H1 (cell line): ENCODE results near the gene PRX. TPM values are rescaled to one million over a fixed set of nuclear protein-coding genes. Genes with fewer than 3 reads are reported as not detected.

Experiments
- CTCF ChIA-PET: fragments of 300-600 bp; sonication (Branson Sonifier 250); formaldehyde crosslinking; loops from one replicate; lab custom pipeline; 2021; ENCODE audit not compliant: partially characterized antibody; lab: Charles Lee
- POLR2A ChIA-PET: fragments of 300-600 bp; sonication (Branson Sonifier 250); formaldehyde crosslinking; loops from one replicate; lab custom pipeline; 2021; ENCODE audit warnings: inconsistent platforms; ENCODE audit not compliant: partially characterized antibody; lab: Charles Lee
- DNase-seq, 2 experiments: peaks; one replicate each; pipeline versions ENCODE4 v3.0.0 to v3.0.0-alpha.2; 2010 to 2022; ENCODE audit warnings: low spot score in 2 of 2, low read depth in 1 of 2, mixed read lengths in 1 of 2
- FAIRE-seq: peaks from 2 replicates; lab custom pipeline; 2011; peaks lifted over from hg19 to GRCh38; lab: Jason Lieb, UNC
- H2AFZ ChIP-seq: 2 replicates; pipeline ENCODE4 v1.8.1; 2012; ENCODE audit warnings: low read length, inconsistent platforms
- H2AK5ac ChIP-seq: 2 replicates; pipeline ENCODE4 v1.6.1; 2013; ENCODE audit warnings: low read depth, low read length
- H2BK120ac ChIP-seq: replicated peaks from 2 replicates; pipeline ENCODE3; 2013; ENCODE audit warnings: low read depth, low read length, inconsistent platforms
- H2BK12ac ChIP-seq: 2 replicates; pipeline ENCODE4 v1.6.1; 2013; ENCODE audit warnings: low read depth, low read length
- H2BK15ac ChIP-seq: 2 replicates; pipeline ENCODE4 v1.6.1; 2013; ENCODE audit warnings: low read length
- H2BK20ac ChIP-seq: 2 replicates; pipeline ENCODE4 v1.6.1; 2013; ENCODE audit warnings: low read length
- H2BK5ac ChIP-seq: 2 replicates; pipeline ENCODE4 v1.6.1; 2013; ENCODE audit warnings: low read depth, low read length
- H3K14ac ChIP-seq: 2 replicates; pipeline ENCODE4 v1.6.1; 2013; ENCODE audit warnings: inconsistent platforms; ENCODE audit not compliant: insufficient read length
- H3K18ac ChIP-seq: 2 replicates; pipeline ENCODE4 v1.6.1; 2013; ENCODE audit warnings: low read length; ENCODE audit errors: extremely low read depth
- H3K23ac ChIP-seq: 2 replicates; pipeline ENCODE4 v1.6.1; 2013; ENCODE audit warnings: inconsistent platforms; ENCODE audit not compliant: insufficient read length
- H3K23me2 ChIP-seq: 2 replicates; pipeline ENCODE4 v1.6.1; 2013; ENCODE audit warnings: low read depth, low read length
- H3K27ac ChIP-seq: 2 replicates; pipeline ENCODE4 v1.6.1; 2011; ENCODE audit warnings: low read depth, low read length, inconsistent platforms
- H3K27me3 ChIP-seq, 4 experiments: replicated peaks in 1 of 4; 1 replicate in 1 of 4; 2 replicates in 3 of 4; pipeline versions ENCODE4 v1.6.1 to v1.8.1; 2011 to 2013; ENCODE audit warnings: low read length in 3 of 4, mild to moderate bottlenecking in 3 of 4, inconsistent platforms in 2 of 4, mixed read lengths in 2 of 4, moderate library complexity in 1 of 4; ENCODE audit not compliant: control insufficient read depth in 3 of 4, insufficient read depth in 3 of 4; ENCODE audit errors: extremely low read depth in 1 of 4
- H3K36me3 ChIP-seq, 4 experiments: 2 replicates each; pipeline versions ENCODE4 v1.6.1 to v1.8.1; 2011 to 2013; ENCODE audit warnings: mild to moderate bottlenecking in 4 of 4, low read length in 3 of 4, moderate library complexity in 2 of 4, control low read depth in 1 of 4, inconsistent platforms in 1 of 4; ENCODE audit not compliant: insufficient read depth in 4 of 4, control insufficient read depth in 2 of 4
- H3K4ac ChIP-seq: replicated peaks from 2 replicates; pipeline ENCODE3; 2013; ENCODE audit warnings: low read length, low read depth, mixed read lengths, inconsistent platforms; ENCODE audit not compliant: insufficient read length
- H3K4me1 ChIP-seq, 4 experiments: replicated peaks in 1 of 4; 1 replicate in 1 of 4; 2 replicates in 3 of 4; pipeline versions ENCODE4 v1.6.1 to v1.8.1; 2011 to 2013; ENCODE audit warnings: low read length in 3 of 4, inconsistent platforms in 2 of 4, mixed read lengths in 1 of 4; ENCODE audit not compliant: insufficient read depth in 4 of 4, control insufficient read depth in 3 of 4
- H3K4me2 ChIP-seq, 2 experiments: 2 replicates each; pipeline versions ENCODE4 v1.6.1 to v1.8.1; 2011 to 2013; ENCODE audit warnings: low read depth in 2 of 2, low read length in 2 of 2, control low read depth in 1 of 2, inconsistent platforms in 1 of 2, mild to moderate bottlenecking in 1 of 2; ENCODE audit not compliant: insufficient read depth in 1 of 2
- H3K4me3 ChIP-seq, 4 experiments: fragments of 200-600, 300-600 bp in 1 of 4; sonication (generic), shearing (Covaris generic), sonication (Bioruptor Twin) in 1 of 4; 2 replicates each; pipeline versions ENCODE4 v1.5.1 to v1.8.1; 2011 to 2016; ENCODE audit warnings: low read length in 4 of 4, low read depth in 3 of 4, control low read depth in 2 of 4, inconsistent platforms in 2 of 4, mild to moderate bottlenecking in 2 of 4, mixed read lengths in 1 of 4, moderate library complexity in 1 of 4; ENCODE audit not compliant: insufficient read depth in 2 of 4; ENCODE audit errors: extremely low read depth in 1 of 4
- H3K56ac ChIP-seq: replicated peaks from 2 replicates; pipeline ENCODE3; 2013; ENCODE audit warnings: low read depth, mild to moderate bottlenecking, mixed read lengths, low read length, inconsistent platforms; ENCODE audit not compliant: insufficient read length
- H3K79me1 ChIP-seq: 2 replicates; pipeline ENCODE4 v1.6.1; 2013; ENCODE audit warnings: low read depth, low read length, control low read depth
- H3K79me2 ChIP-seq, 2 experiments: 2 replicates each; pipeline versions ENCODE4 v1.6.1 to v1.8.1; 2012 to 2013; ENCODE audit warnings: low read length in 2 of 2, mild to moderate bottlenecking in 2 of 2, inconsistent platforms in 1 of 2; ENCODE audit not compliant: insufficient read depth in 2 of 2, control insufficient read depth in 1 of 2
- H3K9ac ChIP-seq, 4 experiments: replicated peaks in 1 of 4; 1 replicate in 1 of 4; 2 replicates in 3 of 4; pipeline versions ENCODE4 v1.6.1 to v1.8.1; 2011 to 2013; ENCODE audit warnings: low read depth in 3 of 4, low read length in 3 of 4, control low read depth in 2 of 4, mild to moderate bottlenecking in 2 of 4, moderate library complexity in 2 of 4, inconsistent platforms in 1 of 4; ENCODE audit errors: extremely low read depth in 1 of 4
- H3K9me3 ChIP-seq, 2 experiments: 2 replicates each; pipeline versions ENCODE4 v1.6.1 to v1.8.1; 2012 to 2013; ENCODE audit warnings: mild to moderate bottlenecking in 2 of 2, moderate library complexity in 2 of 2, control low read depth in 1 of 2, inconsistent platforms in 1 of 2, low read depth in 1 of 2, low read length in 1 of 2, mixed read lengths in 1 of 2; ENCODE audit not compliant: insufficient read depth in 2 of 2
- H4K20me1 ChIP-seq, 2 experiments: replicated peaks in 1 of 2; 2 replicates each; pipeline versions ENCODE3 to v1.8.1; 2011 to 2013; ENCODE audit warnings: inconsistent platforms in 2 of 2, low read length in 2 of 2, mild to moderate bottlenecking in 1 of 2; ENCODE audit not compliant: insufficient read depth in 2 of 2, control insufficient read depth in 1 of 2
- H4K5ac ChIP-seq: 2 replicates; pipeline ENCODE4 v1.6.1; 2013; ENCODE audit warnings: low read length, low read depth, mixed read lengths, inconsistent platforms; ENCODE audit not compliant: insufficient read length
- H4K8ac ChIP-seq: 2 replicates; pipeline ENCODE4 v1.8.0; 2013; ENCODE audit warnings: mild to moderate bottlenecking, moderate library complexity, low read length, inconsistent platforms; ENCODE audit not compliant: insufficient read depth; ENCODE audit errors: extremely low read depth
- H4K91ac ChIP-seq: replicated peaks from 2 replicates; pipeline ENCODE3; 2013; ENCODE audit warnings: low read length, mixed read lengths, inconsistent platforms; ENCODE audit not compliant: insufficient read length
- BACH1 ChIP-seq: IDR thresholded peaks from 2 replicates; pipeline ENCODE4 v1.6.1; 2012; ENCODE audit warnings: low read length, improper control_type of control experiment
- BCL11A ChIP-seq, 2 experiments: IDR thresholded peaks; one replicate each; pipeline ENCODE4 v1.6.1; 2011; ENCODE audit warnings: low read depth in 2 of 2, low read length in 2 of 2, mild to moderate bottlenecking in 2 of 2
- JUND ChIP-seq: IDR thresholded peaks from 2 replicates; pipeline ENCODE4 v1.6.1; 2011; ENCODE audit warnings: mild to moderate bottlenecking, improper control_type of control experiment, low read length
- PHF8 ChIP-seq: fragments of 200-600 bp; sonication (generic); conservative IDR thresholded peaks from 2 replicates; pipeline ENCODE4 v1.7.1; 2012; ENCODE audit warnings: low read depth, mild to moderate bottlenecking, inconsistent platforms, low read length, moderate library complexity
- POLR2A ChIP-seq, 2 experiments: IDR thresholded peaks; 1 replicate in 1 of 2; 2 replicates in 1 of 2; pipeline ENCODE4 v1.6.1; 2011; ENCODE audit warnings: low read depth in 2 of 2, low read length in 2 of 2, mild to moderate bottlenecking in 2 of 2; ENCODE audit errors: control extremely low read depth in 1 of 2
- RBBP5 ChIP-seq: IDR thresholded peaks from 2 replicates; pipeline ENCODE4 v1.7.1; 2012; ENCODE audit warnings: low read depth, mild to moderate bottlenecking, inconsistent platforms, low read length, moderate library complexity, borderline replicate concordance
- SIN3A ChIP-seq, 2 experiments: IDR thresholded peaks in 1 of 2; conservative IDR thresholded peaks in 1 of 2; 2 replicates each; pipeline ENCODE4 v1.6.1; 2011 to 2012; ENCODE audit warnings: low read length in 2 of 2, improper control_type of control experiment in 1 of 2, low read depth in 1 of 2, mild to moderate bottlenecking in 1 of 2
- SP1 ChIP-seq: IDR thresholded peaks from 2 replicates; pipeline ENCODE4 v1.6.1; 2011; ENCODE audit warnings: low read depth, low read length
- TAF1 ChIP-seq: IDR thresholded peaks from 2 replicates; pipeline ENCODE4 v1.6.1; 2011; ENCODE audit warnings: mild to moderate bottlenecking, low read depth, low read length
- TBP ChIP-seq: IDR thresholded peaks from 2 replicates; pipeline ENCODE4 v1.6.1; 2011; ENCODE audit warnings: low read depth, low read length, improper control_type of control experiment
- TEAD4 ChIP-seq: IDR thresholded peaks from 2 replicates; pipeline ENCODE4 v1.6.1; 2012; ENCODE audit warnings: low read depth, low read length, inconsistent platforms, mixed read lengths
- WGBS, 2 experiments: shearing (Covaris generic) in 1 of 2; methylation state at CpG; one replicate each; pipeline versions ENCODE4 v1.1.6 to v1.1.7; 2013 to 2015; ENCODE audit warnings: low lambda C conversion rate in 2 of 2, mixed read lengths in 2 of 2, inconsistent platforms in 1 of 2, low coverage in 1 of 2, missing lambda C conversion rate in 1 of 2; ENCODE audit not compliant: insufficient replicate concordance in 2 of 2, insufficient coverage in 1 of 2, insufficient read length in 1 of 2; ENCODE audit errors: extremely low coverage in 1 of 2, missing lambda C conversion rate in 1 of 2; 5-methylcytosine and 5-hydroxymethylcytosine counted together
- polyA plus RNA-seq, 7 experiments: library from polyadenylated mRNA; depleted of rRNA in 3 of 7; stranded (reverse) in 5 of 7; unstranded in 2 of 7; fragments of >200 nt in 5 of 7; fragments of 200-250 nt in 2 of 7; gene quantifications; 1 replicate in 5 of 7; 2 replicates in 1 of 7; 4 replicates in 1 of 7; pipeline versions ENCODE4 v1.2.1 to v1.2.3, GENCODE V29; 2011 to 2013; ENCODE audit warnings: missing spikeins in 2 of 7, mixed read lengths in 2 of 7
- total RNA-seq: library from RNA; stranded (reverse); fragmentation: NEBNext Ultra II Directional; extraction: Animal tissue kit (Norgen Biotek cat#: 25700); gene quantifications from 2 replicates; pipeline ENCODE4 v1.2.1, GENCODE V29; 2021

PRX gene
- total and polyA plus RNA-seq, 2 of the 8 experiments (the other 6 are each of a cell fraction or from before 2014, with no cell fraction given): 2.8 to 5.8 TPM

DNA sequence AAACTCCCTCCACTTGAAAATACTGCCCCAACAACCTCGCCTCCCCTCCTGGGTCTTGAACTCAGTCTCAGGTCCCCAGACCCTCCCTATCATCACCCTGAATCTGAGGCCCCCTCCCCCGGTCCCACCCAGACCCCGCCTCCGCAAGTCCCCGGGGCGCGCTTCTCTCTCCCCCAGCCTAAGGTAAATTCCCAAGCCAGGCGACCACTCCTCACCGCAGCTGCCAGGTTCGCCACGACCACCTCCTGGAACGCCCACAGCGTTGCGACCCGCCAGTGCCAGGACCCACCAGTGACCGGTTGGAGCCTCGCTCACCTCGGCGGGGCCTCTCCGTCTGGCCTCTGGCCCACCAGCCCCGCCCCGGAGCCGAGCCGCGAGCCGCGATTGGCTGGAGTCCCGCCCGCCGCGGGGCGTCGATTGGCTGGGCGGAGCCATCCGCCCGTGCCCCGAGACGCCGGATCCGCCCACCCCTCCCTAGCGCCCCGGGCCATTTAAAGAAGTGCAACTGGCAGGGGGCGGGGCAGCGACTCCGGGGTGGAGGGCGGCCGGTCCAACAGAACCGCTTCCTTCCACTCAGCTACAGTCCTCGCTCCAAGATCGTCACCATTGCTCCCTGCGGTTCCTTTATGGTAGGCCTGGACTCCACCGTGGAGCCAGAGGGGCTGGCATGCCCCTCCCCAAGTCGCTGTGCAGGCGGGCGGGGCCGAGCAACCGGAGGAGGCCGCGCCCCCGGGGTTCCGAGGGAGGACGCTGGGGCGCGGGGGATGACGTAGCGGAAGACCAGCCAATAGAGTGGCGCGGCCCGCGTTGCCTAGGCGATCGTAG, 31.0 kb upstream of the PRX start, which contains the start of gene SERTAD3:
Gene SERTAD3 (minus strand): TSS at position 336 of the 825 bp plus-strand sequence. CDS start 2,255 bp downstream, outside the sequence.
- peak within 1 kb of the TSS; percentile 64; the same call in 1 of the 2 replicates for H4K8ac ChIP-seq
- H3K9me3 ChIP-seq: no peaks in the 10 kb centered on the region
- peak within 1 kb of the TSS; percentile 94 for H3K56ac ChIP-seq
- peak within 1 kb of the TSS; percentile 52 for H4K91ac ChIP-seq
- peak within 1 kb of the TSS; percentile 98 for H4K5ac ChIP-seq
- H3K9ac ChIP-seq: peak within 1 kb of the TSS; percentile 65 to 96 (median 88)
- H2BK15ac ChIP-seq: peak within 1 kb of the TSS; percentile 92; the same call in 1 of the 2 replicates
- peak within 1 kb of the TSS; percentile 97 to 99 (median 98) for H3K4me3 ChIP-seq
- POLR2A ChIA-PET: interaction anchor here (0.7 to 4.4 kb wide), 19 partner anchors 9 to 131 kb away, joined by 3 to 40 read pairs (median 7); partner anchors contain the start of genes BLVRB, PRX, SERTAD1 and SPTBN4
- no peaks in the 10 kb centered on the region; the same call in 1 of the 2 replicates for H3K79me1 ChIP-seq
- peak within 1 kb of the TSS; percentile 47 for H2BK120ac ChIP-seq
- no peaks in the 10 kb centered on the region for H3K27me3 ChIP-seq
- peak within 1 kb of the TSS; percentile 77; the same call in 1 of the 2 replicates for H2AK5ac ChIP-seq
- peak within 1 kb of the TSS; percentile 89 for H3K27ac ChIP-seq
- peak within 1 kb of the TSS; percentile 99 for H2BK5ac ChIP-seq
- CTCF ChIA-PET: interaction anchor here (0.8 to 5.1 kb wide), 5 partner anchors 9 to 24 kb away, joined by 3 to 29 read pairs (median 9); partner anchors contain the start of gene BLVRB
- peak within 1 kb of the TSS; percentile 92 for H2BK12ac ChIP-seq
- H3K14ac ChIP-seq: no peak within 1 kb of the TSS
- H3K4me1 ChIP-seq: peaks cover 3 to 9% (median 7%) of the 10 kb centered on the region in 4 experiments; a peak in 6 of 7 replicates
- peak within 1 kb of the TSS; percentile 61; the same call in 1 of the 2 replicates for H2AFZ ChIP-seq
- peak; percentile 85 to 97 for DNase-seq
- H3K4ac ChIP-seq: peak within 1 kb of the TSS; percentile 93
- H3K18ac ChIP-seq: peak within 1 kb of the TSS; percentile 100
- peaks cover 0 to 23% of the 10 kb centered on the region in 2 experiments; a peak in 2 of 4 replicates for H3K79me2 ChIP-seq
- H3K4me2 ChIP-seq: peak within 1 kb of the TSS; percentile 57 to 92
- H3K23me2 ChIP-seq: peaks cover 7% of the 10 kb centered on the region; the same call in 1 of the 2 replicates
- no peak within 1 kb of the TSS for H2BK20ac ChIP-seq
- no peak within 1 kb of the TSS for H3K23ac ChIP-seq
- FAIRE-seq: no peak
- peaks cover 0 to 5% of the 10 kb centered on the region in 2 experiments for H4K20me1 ChIP-seq
- peaks cover 9 to 17% (median 11%) of the 10 kb centered on the region in 4 experiments; a peak in 6 of 8 replicates for H3K36me3 ChIP-seq
- WGBS, 2 experiments: 1% methylated on average over 29 of the region's 72 CpGs; no CpG with 5 or more reads in 1 of the 2 experiments
- peak; percentile 8 to 36; a peak in 2 of 4 replicates for TF ChIP-seq SIN3A (conservative IDR thresholded peaks at IDR 0.05 in 1 of 2, IDR thresholded peaks at IDR 0.05 in 1 of 2; ENCODE audit: low read depth in 1 of 2, low read length in 2 of 2)
- TF ChIP-seq RBBP5: 0 out of 2 replicates have a peak, but pooled peaks have one; percentile 26
- peak; percentile 49; the same call in 1 of the 2 replicates for TF ChIP-seq TBP
- peak; percentile 53; the same call in 1 of the 2 replicates for TF ChIP-seq SP1
- peak; percentile 54 for TF ChIP-seq TAF1
- TF ChIP-seq PHF8: peak; percentile 76
- no peak for TF ChIP-seq BCL11A (IDR thresholded peaks at IDR 0.05; ENCODE audit: low read depth in 2 of 2, low read length in 2 of 2)
- TF ChIP-seq TEAD4: no peak
- TF ChIP-seq BACH1: peak; percentile 14; the same call in 1 of the 2 replicates
- no peak for TF ChIP-seq JUND
- TF ChIP-seq POLR2A (IDR thresholded peaks at IDR 0.05; ENCODE audit: control extremely low read depth in 1 of 2, low read depth in 2 of 2, low read length in 2 of 2): peak; percentile 33 to 54
